ENCODE results near the gene ZNF845. TPM values are rescaled to one million over a fixed set of nuclear protein-coding genes. Genes with fewer than 3 reads are reported as not detected.
A peak's percentile ranks its signal among the peaks of the same experiment; 100 is the strongest.
"Not testable (repeated sequence)": the region's sequence is repeated elsewhere in the genome, so short reads cannot be mapped to it uniquely, and the experiment has no call there.

The ZNF845 gene
- total RNA-seq, 1 donor from 2014 or later, result 7.8 TPM

DNA sequence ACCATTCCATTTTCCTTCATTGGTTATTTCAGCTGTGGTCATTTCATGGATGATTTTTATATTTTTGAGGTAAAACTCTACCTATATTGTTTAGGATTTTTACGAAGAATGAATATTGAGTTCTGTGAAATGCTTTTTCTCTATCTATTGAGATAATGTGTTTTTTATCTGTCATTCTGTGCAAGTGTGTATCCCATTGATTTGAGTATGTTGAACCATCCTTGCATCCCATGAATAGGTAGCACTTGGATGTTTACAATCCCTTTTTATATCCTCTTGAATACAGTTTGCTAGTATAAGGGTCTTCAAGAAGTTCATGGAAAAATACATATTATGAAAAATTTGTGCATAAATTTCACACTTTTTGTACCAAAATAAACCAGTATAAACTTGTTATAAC, 22.2 kb downstream of the ZNF845 start:
- DNase-seq (ENCODE audit: low read depth), result no peak
- H3K36me3 ChIP-seq (ENCODE audit: control insufficient read depth, insufficient read depth, low read length), result no peaks in the 10 kb centered on the region
- TF ChIP-seq, protein P1, sequence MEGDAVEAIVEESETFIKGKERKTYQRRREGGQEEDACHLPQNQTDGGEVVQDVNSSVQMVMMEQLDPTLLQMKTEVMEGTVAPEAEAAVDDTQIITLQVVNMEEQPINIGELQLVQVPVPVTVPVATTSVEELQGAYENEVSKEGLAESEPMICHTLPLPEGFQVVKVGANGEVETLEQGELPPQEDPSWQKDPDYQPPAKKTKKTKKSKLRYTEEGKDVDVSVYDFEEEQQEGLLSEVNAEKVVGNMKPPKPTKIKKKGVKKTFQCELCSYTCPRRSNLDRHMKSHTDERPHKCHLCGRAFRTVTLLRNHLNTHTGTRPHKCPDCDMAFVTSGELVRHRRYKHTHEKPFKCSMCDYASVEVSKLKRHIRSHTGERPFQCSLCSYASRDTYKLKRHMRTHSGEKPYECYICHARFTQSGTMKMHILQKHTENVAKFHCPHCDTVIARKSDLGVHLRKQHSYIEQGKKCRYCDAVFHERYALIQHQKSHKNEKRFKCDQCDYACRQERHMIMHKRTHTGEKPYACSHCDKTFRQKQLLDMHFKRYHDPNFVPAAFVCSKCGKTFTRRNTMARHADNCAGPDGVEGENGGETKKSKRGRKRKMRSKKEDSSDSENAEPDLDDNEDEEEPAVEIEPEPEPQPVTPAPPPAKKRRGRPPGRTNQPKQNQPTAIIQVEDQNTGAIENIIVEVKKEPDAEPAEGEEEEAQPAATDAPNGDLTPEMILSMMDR (IDR thresholded peaks at IDR 0.05; ENCODE audit: insufficient read depth, low read length, poor library complexity, severe bottlenecking), result no peak
- no peaks in the 10 kb centered on the region for H3K27me3 ChIP-seq (ENCODE audit: control insufficient read depth, insufficient read depth, low read length)
- no peak overlapping the region for H3K4me3 ChIP-seq (ENCODE audit: low read depth, low read length)

DNA sequence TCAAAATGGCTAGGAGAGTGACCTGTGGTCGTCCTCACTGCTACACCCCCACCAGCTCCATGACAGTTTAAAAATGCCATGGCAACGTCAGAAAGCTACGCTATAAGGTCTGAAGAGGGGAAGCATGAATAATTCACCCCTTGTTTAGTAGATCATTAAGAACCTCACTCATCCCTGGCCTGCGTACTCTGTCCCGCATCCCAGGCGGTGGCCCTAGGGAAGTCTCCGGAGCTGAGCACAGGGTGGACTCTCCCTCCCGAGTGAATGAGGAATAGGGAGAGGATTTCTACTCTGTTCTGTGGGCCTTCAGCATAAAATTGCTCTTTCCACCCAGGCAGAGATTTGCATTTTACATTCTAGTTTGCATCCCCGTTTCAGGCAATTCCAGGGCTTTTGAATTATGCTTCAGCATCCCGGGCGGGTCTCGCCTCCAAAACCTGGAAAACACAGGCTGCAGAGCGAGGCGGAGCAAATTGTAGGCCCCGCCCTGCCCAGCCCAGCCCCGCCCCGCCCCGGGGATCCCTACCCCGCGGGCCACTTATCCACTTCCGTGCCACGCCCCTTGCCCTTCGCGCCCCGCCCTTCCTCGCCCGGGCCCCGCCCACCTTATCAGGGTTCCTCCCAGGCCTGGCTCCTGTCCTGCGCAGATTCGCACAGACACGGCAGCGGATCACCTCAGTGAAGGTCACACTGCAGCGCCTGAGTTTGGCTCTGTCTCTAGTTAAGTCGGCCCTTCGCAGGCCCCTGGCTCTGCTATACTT, 24.5 kb downstream of the ZNF845 start:
- TF ChIP-seq, protein P1 (IDR thresholded peaks at IDR 0.05; ENCODE audit: insufficient read depth, low read length, poor library complexity, severe bottlenecking), result no peak
- no peak overlapping the region for H3K4me3 ChIP-seq (ENCODE audit: low read depth, low read length)
- H3K36me3 ChIP-seq (ENCODE audit: control insufficient read depth, insufficient read depth, low read length), result no peaks in the 10 kb centered on the region
- H3K27me3 ChIP-seq (ENCODE audit: control insufficient read depth, insufficient read depth, low read length), result no peaks in the 10 kb centered on the region
- DNase-seq (ENCODE audit: low read depth), result no peak

DNA sequence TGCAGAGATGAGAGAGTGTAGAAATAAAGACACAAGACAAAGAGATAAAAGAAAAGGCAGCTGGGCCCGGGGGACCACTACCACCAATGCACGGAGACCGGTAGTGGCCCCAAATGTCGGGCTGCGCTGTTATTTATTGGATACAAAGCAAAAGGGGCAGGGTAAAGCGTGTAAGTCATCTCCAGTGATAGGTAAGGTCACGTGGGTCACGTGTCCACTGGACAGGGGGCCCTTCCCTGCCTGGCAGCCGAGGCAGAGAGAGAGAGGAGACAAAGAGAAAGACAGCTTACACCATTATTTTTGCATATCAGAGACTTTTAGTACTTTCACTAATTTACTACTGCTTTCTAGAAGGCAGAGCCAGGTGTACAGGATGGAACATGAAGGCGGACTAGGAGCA, 26.5 kb downstream of the ZNF845 start:
- not testable (repeated sequence) for DNase-seq (ENCODE audit: low read depth); H3K36me3 ChIP-seq (ENCODE audit: control insufficient read depth, insufficient read depth, low read length); H3K4me3 ChIP-seq (ENCODE audit: low read depth, low read length); H3K27me3 ChIP-seq (ENCODE audit: control insufficient read depth, insufficient read depth, low read length)

DNA sequence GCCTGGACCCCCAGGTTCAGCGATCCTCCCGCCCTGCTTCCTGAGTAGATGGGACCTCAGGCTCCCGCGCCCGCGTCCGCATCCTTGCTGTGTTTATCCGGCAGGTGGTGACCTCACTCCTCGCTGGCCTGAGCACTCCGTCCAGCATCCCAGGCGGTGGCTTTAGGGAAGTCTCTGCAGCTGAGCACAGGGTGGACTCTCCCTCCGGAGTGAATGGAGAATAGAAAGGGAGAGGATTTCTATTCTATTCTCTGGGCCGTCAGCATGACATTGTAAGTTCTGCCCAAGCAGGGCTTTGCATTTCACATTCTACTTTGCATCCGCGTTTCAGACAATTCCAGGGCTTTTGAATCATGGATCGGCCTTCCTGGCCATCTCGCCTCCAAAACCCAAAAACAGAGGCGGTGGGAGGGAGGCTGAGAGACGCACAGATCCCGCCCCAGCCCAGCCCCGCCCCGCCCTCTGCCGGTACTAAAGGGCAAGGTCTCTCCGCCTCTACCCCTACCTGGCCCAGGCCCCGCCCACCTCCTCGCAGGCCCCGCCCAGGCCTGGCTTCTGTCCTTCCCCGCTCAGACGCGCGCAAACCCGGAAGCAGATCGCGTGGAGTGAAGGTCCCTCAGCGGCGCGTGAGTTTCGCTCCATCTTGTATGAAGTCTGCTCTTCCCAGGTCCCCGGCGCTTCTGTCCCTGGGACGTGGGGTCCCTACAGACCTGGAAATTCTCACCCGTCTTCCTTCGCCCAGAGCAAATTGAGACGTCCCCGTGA, 31.8 kb downstream of the ZNF845 start, which contains the start of gene ZNF525:
TSS of gene ZNF525 (plus strand) at position 572 of the 765 bp plus-strand sequence. CDS start 6,577 bp downstream, outside the sequence.
- Histone ChIP-seq H3K27me3 (ENCODE audit: control insufficient read depth, insufficient read depth, low read length) (no peaks in the 10 kb centered on the region), H3K4me3 (ENCODE audit: low read depth, low read length) (peak within 1 kb of the TSS; percentile 56), H3K36me3 (ENCODE audit: control insufficient read depth, insufficient read depth, low read length) (no peaks in the 10 kb centered on the region)
- peak; percentile 32 for DNase-seq (ENCODE audit: low read depth)
- TF ChIP-seq, protein P1 (IDR thresholded peaks at IDR 0.05; ENCODE audit: insufficient read depth, low read length, poor library complexity, severe bottlenecking), result peak; percentile 32

DNA sequence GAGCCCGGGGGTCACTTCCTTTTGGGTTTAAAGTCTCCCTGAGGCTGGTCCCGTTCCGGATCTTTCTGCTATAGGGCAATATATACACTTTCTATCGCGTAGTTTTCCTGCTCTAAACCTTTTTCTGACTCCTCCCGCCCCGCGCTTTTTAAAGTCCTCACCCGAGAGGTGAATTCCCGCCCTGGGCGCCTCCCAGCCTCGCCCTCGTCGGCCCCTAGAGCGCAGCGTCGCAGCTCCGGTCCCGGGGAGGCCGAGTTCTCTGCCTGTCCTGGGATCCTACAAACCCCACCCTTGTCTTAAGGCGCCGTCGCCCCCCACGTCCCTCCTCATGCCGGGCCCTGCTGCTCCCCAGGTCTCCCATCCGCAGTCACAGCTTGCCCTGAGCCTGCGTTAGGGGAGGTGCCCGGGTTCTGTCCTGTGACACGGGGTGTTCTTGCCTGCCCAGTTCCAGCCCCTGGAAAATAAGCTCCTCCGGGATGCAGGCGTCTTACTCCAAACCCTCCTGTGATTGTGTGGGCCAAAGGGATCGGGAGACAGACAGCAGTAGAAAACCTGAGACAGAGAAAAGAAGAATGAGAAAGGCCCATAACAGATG, 32.4 kb downstream of the ZNF845 start:
- Histone ChIP-seq H3K27me3 (ENCODE audit: control insufficient read depth, insufficient read depth, low read length) (no peaks in the 10 kb centered on the region), H3K36me3 (ENCODE audit: control insufficient read depth, insufficient read depth, low read length) (no peaks in the 10 kb centered on the region), H3K4me3 (ENCODE audit: low read depth, low read length) (peak overlapping the region; percentile 56)
- TF ChIP-seq, protein P1 (IDR thresholded peaks at IDR 0.05; ENCODE audit: insufficient read depth, low read length, poor library complexity, severe bottlenecking), result no peak
- DNase-seq (ENCODE audit: low read depth), result no peak

DNA sequence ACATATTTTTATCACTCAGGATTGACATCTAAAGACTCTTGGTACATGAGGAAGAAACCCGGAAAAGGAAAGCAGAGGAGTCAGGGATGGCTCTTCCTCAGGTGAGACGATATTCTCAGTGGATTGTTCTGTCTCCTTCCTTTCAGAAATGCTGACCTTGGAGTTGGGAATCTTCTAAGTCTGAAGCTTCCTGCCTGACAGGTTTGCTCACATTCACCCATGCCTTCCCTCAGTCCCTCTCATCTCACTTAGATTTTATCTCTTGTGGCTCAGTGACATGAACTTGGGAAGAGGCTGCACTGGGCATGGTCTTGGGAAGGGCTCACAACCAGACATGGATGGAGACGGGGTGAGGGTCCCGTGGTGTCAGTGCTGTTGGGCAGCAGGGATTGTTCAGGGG, 38.6 kb downstream of the ZNF845 start:
- Histone ChIP-seq H3K4me3 (ENCODE audit: low read depth, low read length) (no peak overlapping the region), H3K27me3 (ENCODE audit: control insufficient read depth, insufficient read depth, low read length) (no peaks in the 10 kb centered on the region), H3K36me3 (ENCODE audit: control insufficient read depth, insufficient read depth, low read length) (no peaks in the 10 kb centered on the region)
- DNase-seq (ENCODE audit: low read depth), result no peak
- TF ChIP-seq, protein P1 (IDR thresholded peaks at IDR 0.05; ENCODE audit: insufficient read depth, low read length, poor library complexity, severe bottlenecking), result no peak

Data from kidney epithelial cell (primary cell).